Spleen (tissue), 7 donors: ENCODE results near the gene ANXA5.

Experiments used
- POLR2A ChIP-seq, 3 donors: fragments of 450-650 bp; IDR thresholded peaks; one replicate each; pipeline ENCODE4 v1.5.1; 2017; ENCODE audit warnings: antibody characterized with exemption in 3 of 3, mild to moderate bottlenecking in 1 of 3
- POLR2AphosphoS5 ChIP-seq, 3 donors: sonication (generic); formaldehyde crosslinking; IDR thresholded peaks; one replicate each; pipeline ENCODE4 v1.5.1; 2017; ENCODE audit warnings: antibody characterized with exemption in 3 of 3
- TF ChIP-seq, protein P1 (sequence below), 11 experiments: fragments of 200-600 bp in 7 of 11; fragments of 450-650 bp in 4 of 11; sonication (generic) in 4 of 11; IDR thresholded peaks in 8 of 11; conservative IDR thresholded peaks in 3 of 11; 1 replicate in 7 of 11; 2 replicates in 4 of 11; pipeline versions ENCODE4 v1.4.0 to v1.8.0; 2016 to 2021; ENCODE audit warnings: antibody characterized with exemption in 11 of 11, inconsistent platforms in 4 of 11, mild to moderate bottlenecking in 1 of 11
- donor health status: DM: no; HTN: no; CAD: no; lungs with moderate emphysema.
- donor health status: DM: no; HTN: no; CAD: no.
- donor health status: DM: no; HTN: no; CAD: no.

DNA sequence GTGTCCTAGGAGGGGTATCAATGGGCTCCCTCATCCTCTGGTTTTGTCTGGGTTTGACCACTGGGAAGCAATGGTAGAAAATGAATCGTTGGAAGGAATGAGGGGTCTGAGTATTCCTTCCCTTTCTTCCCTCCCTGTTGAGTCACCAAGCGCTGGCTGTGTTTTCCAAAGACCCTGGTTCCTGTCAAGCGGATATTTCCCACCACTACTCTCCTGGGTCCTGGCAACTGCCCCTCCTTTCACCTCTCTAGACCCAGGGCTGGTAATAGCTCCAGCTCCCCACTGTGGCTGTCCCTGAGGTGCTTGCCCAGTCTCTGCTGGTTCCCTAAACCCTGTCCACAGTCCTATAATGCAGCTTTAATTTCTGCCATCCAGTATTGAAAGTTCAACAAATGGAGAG lies 46.0 kb upstream of the ANXA5 start:
- TF ChIP-seq POLR2A (IDR thresholded peaks at IDR 0.05) (no peak), POLR2AphosphoS5 (IDR thresholded peaks at IDR 0.05) (no peak)
- TF ChIP-seq, protein P1, sequence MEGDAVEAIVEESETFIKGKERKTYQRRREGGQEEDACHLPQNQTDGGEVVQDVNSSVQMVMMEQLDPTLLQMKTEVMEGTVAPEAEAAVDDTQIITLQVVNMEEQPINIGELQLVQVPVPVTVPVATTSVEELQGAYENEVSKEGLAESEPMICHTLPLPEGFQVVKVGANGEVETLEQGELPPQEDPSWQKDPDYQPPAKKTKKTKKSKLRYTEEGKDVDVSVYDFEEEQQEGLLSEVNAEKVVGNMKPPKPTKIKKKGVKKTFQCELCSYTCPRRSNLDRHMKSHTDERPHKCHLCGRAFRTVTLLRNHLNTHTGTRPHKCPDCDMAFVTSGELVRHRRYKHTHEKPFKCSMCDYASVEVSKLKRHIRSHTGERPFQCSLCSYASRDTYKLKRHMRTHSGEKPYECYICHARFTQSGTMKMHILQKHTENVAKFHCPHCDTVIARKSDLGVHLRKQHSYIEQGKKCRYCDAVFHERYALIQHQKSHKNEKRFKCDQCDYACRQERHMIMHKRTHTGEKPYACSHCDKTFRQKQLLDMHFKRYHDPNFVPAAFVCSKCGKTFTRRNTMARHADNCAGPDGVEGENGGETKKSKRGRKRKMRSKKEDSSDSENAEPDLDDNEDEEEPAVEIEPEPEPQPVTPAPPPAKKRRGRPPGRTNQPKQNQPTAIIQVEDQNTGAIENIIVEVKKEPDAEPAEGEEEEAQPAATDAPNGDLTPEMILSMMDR (IDR thresholded peaks at IDR 0.05 in 8 of 11, conservative IDR thresholded peaks at IDR 0.05 in 3 of 11), result no peak
